Activated CD8-positive, alpha-beta memory T cell treated with anti-CD3 and anti-CD28 coated beads, Interleukin-2, amount 50 U/mL, for 1 hour (primary cell): ENCODE data around the gene TNIP2.

Experiments
- DNase-seq: peaks from one replicate; pipeline ENCODE4 v3.0.0-alpha.2; 2020; ENCODE audit errors: extremely low read depth

The TNIP2 gene

DNA sequence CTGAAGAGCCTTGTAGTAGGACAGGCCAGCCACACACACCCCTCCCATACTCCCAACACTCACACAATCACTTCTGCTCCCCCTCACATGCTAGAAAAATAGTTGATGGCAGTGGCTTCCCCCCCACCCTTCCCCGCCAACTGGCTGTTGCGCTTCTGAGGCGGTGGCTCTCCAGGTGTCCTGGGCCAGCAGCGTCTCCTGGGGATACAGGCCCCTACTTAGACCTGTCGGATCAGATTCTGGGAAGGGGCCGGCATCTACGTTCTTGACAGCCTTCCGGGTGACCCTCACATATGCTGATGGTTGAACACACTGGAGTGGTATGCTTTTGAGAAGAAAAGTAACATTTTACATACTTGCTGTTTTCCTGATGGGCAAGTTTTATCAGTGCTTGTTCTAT, 39.9 kb downstream of the TNIP2 start:
- DNase-seq = no peak

DNA sequence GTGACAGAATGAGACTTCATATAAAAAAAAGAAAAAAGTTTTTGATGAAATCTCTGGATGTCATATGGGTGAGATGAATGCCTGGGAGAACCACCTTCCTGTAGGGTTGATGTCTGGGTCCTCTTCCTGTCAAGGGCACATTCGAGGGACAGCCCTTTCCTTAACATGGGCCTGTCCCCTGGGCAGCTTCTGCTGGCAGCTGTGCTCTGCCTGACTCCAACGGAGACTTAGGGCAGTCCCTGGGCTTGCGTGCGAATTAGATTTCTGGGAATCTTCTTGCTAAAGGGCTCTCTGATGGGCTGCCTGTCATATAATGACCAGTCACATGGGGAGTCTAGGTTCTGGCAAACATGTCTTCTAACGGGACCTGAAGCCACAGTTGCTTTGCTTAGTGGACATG, 40.7 kb downstream of the TNIP2 start:
- no peak for DNase-seq

DNA sequence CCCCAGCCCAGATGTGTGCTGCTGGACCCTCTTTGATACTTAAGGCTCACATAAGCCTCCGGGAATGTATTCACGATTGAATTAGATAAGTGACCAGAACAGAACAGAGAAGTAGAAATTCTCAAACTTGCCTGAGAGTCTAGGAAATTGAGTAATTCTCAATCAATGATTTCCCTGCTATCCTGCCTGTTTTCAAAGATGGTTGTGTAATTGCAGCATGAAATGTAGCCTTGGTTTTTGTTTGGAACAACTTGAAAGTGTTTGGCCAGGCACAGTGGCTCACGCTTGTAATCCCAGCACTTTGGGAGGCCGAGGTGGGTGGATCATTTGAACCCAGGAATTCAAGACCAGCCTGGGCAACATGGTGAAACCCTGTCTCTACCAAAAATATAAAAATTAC, 41.2 kb downstream of the TNIP2 start:
- DNase-seq = no peak

DNA sequence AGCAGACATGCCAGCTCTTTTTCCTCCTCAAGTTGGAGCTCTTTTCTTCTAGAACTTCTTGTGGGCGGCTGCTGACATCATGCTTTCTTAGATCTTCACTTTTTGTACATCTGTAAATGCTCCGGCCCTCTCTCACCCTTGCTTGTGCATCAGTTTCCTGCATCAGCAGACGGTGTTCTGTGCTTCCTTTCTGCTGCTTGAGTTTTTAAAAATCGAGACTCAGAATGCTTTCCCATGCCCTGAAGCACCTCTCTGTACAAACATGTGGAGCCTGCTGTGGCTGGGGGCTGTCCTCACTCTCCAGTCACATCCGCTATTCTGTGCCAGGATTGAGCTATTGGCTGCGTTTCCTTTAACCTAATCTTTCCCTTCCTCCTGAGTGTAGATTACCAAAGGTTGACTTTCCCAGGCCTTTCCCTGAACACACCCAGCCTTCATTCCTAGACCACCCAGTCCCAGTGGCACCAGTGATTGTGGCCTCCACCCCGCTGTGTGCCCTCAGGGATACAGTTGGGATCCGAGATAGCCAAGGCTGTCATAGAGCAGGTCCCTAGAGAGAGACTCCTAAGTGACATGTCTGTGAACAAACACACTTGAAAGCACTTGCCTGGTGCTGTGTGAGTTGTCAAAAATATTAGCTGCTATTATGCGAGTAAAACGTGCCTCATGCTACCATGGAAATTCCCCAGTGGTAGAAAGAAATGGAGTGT, 41.9 kb downstream of the TNIP2 start:
- peak; percentile 12 for DNase-seq

DNA sequence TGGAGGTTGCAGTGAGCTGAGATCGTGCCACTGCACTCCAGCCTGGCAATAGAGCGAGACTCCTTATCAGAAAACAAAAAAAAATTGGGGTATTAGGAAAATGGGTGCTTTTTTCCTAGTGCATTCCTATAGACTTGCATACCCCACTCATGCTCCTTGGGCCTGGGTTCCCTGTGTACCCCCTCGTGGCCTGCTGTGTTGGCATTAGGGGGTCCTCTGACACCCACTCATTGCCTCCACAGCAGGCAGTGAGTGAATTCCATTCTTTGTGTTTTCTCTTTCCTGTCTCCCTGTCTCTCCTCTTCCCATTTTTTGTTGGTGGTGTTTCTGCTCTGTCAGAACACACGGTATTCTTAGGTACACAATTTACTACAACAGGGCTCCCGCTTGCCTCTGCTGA, 42.8 kb downstream of the TNIP2 start:
- no peak for DNase-seq

DNA sequence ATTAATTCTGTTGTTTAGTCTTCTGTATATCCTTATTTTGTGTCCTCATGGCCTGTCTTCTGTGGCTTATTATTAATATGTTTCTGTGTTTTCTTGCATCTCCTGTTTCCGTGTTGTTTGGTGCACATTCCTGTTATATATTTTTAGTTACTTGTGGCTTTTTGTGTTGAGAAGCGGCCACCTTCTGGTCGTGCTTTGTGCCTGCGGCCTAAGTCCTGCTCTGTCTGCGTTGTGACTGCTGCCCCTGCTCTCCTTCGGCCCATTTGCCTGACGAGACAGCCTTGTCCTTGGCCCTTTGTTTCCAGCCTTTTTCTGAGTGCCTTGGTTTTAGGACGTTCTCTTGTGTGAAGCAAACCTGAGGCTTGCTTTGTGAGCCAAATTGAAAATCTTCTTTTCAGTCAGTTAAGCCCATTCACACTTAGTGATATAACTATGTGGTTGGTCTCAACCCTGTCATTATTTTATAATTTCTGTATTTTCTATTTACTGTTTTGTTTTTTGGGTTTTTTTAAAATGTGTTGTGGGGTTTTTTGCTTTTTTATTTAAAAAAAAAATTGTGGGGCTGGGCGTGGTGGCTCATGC, 43.8 kb downstream of the TNIP2 start:
- DNase-seq = no peak

DNA sequence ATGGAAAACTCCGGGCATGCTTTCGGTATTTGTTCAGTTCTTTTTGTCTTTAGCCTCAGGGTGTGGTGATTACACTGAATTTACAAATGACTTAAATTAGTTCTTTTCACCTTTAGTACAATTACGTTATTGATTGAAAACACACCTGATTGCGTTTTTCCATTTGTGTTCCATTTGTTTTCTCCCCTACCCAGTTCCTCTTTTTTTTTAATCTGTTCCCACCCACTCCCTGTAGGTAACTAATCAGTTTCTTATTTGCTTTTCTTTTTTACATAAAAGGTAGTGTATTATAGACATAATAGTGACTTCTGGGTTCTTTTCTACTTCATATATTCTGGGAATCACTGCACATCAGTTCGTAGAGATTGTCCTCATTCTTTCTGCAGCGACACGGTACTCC, 53.4 kb downstream of the TNIP2 start:
- DNase-seq = no peak

DNA sequence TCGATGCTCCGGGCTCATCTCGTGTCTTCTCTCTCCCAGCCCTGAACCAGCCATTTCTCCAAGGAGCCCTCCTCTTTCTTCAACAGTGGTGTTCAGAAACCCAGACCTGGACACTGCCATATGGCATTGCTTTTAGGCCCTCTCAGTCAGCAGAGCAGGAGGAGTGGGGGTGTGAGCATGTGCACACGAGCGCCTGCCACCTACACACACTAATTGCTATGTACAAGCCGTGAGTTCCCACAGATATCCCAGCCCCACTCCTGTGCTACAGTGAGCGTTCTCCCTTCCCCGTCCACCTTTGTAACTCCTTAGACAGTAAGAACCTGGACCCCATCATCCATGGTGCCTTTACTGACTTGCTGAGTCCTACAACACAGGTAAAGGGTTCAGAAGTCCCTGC, 53.8 kb downstream of the TNIP2 start:
- DNase-seq = no peak

DNA sequence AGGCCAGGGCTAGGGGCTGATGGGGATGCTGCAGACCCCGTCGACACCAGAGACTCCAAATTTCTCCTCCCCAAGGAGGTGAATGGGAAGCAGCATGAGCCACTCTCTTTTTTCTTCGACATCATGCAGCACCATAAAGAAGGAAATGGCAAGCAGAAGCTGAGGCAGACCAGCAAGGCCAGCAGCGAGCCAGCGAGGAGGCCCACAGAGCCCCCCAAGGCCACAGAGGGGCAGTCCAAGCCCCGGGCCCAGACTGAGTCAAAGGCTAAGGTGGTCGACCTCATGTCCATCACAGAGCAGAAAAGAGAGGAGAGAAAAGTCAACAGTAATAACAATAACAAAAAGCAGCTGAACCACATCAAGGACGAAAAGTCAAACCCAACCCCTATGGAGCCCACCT, 56.1 kb downstream of the TNIP2 start:
- no peak for DNase-seq

DNA sequence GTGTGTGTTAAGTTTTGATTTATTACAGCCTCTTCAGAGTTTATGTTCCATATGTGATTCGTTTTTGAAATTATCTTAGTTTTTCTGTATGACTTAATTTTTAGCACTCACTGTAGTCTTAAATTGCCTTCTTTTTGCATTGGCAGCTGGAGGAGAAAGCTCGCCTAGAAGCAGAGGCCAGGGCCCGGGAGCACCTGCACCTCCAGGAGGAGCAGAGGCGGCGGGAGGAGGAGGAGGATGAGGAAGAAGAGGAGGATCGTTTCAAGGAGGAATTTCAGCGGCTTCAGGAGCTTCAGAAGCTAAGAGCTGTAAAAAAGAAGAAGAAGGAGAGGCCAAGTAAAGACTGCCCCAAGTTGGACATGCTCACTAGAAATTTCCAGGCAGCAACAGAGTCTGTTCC, 56.6 kb downstream of the TNIP2 start:
- no peak for DNase-seq

DNA sequence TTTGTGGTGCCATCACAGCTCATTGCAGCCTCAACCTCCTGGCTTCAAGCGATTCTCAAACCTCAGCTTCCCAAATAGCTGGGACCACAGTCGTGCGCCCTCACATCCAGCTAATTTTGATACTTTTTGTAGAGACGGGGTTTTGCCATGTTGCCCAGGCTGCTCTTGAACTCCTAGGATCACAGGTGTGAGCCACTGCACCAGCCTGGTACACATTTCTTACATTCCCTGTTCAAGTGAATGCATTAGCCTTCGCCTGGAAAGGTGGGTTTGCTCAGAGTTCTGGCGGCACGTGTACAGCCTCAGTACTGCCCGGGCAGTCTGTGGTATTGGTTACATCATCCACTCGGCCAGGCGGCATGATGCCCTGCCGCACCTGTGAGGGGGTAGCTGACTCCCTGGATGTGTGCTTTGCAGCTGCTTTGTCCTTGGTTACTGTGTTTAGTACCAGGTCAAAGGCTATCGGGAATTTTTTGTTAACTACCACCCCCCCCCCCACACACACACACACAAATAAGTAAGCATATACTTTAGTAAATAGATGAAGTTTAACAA, 57.1 kb downstream of the TNIP2 start:
- no peak for DNase-seq

DNA sequence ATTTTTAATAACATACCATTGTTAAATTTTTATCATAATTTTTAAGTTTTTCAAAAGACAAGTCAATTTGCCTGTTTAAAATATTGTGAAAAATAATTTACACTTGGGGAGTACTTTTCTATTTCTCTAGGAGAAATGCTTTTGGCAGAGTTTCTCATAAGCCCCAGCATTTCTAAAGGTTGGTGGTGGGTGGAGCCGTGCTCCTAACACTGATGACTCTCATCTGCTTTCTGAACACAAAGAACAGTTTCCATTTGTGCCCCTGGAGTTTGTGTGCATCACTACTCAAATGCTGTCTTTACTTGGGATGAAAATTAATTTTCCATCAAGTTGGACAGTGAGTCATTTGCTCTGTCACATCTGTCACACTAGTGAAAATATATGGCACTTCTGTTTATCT, 57.6 kb downstream of the TNIP2 start:
- no peak for DNase-seq

DNA sequence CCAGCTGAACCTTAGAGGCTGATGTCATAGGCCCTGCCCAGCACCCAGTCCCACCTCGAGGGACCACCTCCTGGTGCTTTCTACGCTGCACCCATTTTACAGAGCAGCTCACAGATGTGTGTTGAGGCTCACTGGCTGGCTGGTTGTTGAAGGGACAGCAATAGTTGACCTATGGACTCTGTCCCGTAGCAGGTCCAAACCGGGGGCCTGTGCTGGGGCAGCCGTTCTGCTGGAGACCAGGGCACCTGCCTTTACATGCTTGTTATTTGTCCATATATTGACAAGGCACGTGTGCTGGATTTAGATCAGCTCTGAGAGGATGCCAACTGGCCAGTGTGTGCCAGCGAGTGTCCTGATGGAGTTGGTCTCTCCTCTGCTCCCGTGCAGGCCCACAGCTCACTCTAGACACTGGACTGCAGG, 58.1 kb downstream of the TNIP2 start:
- no peak for DNase-seq

DNA sequence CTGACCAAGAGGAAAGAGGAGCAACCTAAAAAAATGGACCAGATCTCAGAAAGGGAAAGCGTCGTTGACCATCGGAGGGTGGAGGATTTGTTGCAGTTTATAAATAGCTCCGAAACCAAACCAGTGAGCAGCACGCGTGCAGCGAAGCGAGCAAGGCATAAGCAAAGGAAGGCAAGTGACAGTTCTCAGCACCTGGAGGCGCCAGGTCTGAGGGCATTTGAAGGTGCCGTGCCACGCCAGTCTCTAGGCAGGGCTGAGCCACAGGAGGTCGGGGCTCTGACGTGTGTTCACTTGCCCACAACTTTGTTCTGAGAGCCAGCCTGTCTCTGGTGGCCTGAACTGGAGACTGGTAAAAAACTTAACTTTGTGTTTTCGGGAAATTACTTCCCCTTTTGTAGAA, 59.7 kb downstream of the TNIP2 start:
- no peak for DNase-seq

DNA sequence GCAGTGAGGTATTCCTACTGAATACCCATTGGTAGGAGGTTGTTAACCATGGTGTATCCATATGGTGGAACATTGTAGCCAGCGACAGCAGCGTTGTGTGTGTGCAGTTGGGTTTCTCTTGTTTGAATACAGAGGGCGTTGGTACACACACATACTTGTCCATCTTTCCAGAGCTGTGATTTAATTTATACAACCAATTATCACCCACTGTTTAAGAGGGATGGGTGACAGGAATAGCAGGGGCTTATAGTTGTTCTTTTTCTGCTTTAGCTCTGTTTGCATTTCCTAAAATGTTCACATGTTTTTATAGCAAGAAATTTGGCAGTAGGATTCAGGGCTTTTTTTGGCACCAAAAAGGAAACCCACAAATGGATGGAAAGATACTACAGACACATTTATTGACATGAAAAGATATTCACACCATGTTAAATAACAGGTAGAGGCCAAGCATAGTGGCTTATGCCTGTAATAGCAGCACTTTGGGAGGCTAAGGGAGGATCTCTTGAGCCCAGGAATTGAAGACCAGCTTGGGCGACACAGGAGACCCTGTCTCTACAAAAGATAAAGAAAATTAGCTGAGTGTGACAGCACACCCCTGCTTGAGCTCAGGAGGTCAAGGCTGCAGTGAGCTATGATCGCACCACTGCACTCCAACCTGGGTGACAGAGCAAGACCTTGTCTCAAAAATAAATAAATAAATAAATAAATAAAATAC, 60.6 kb downstream of the TNIP2 start:
- DNase-seq = no peak

DNA sequence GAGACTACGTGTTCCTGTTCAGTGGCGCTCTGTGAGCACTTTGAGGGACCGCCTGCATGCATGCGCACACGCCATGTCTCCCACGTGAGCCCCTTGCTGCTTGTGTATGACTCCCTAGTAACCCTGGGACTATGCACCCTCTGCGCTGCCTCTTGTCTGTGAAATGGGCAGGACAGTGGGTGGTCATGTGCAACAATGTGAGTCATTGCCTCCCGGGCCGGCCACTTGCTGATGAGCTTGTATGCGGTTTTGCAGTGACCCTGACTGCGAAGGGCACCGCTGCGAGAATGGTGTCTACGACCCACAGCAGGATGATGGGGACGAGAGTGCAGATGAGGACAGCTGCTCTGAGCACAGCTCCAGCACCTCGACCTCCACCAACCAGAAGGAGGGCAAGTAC, 61.4 kb downstream of the TNIP2 start:
- DNase-seq = no peak

DNA sequence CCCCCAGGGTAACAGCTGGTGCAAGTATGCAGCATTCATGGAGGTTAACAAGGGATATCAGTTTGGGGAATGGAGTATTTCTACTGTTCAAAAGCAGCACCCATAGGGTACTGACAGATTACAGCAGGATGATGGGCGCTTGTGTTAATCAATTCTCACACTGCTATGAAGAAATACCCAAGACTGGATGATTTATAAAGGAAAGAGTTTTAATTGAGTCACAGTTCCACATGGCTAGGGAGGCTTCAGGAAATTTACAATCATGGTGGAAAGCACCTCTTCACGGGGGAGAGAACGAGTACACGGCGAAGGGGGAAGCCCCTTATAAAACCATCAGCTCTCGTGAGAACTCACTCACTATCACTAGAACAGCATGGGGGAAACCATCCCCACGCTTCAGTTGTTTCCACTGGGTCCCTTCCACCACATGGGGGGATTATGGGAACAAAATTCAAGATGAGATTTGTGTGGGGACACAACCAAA, 64.1 kb downstream of the TNIP2 start:
- DNase-seq = no peak
